ENCODE results near the gene LANCL3. TPM values are rescaled to one million over a fixed set of nuclear protein-coding genes. Genes with fewer than 3 reads are reported as not detected.

The LANCL3 gene
- total RNA-seq, 1 donor: 0.18 TPM

DNA sequence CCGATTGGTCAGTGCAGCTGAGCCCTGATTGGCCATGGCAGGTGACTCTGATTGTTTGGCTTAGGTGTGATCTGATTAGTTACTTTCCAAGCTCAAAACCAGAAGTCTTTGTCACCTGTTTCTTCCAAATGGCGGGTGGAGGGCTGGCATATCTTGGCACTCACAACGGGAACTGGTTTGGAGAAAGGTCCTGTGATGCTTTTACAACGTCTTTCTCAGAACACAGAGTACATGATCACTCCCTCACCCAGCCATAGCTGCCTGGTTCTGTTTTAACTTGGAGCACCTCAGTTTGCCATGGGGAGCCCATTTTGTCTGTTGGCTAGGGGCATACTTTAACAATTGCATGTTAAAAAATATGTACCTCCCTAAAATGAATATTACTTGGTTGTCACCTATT, 101.1 kb downstream of the LANCL3 start:
- no peak overlapping the region for H3K4me3 ChIP-seq (ENCODE audit: low read depth, low read length)
- TF ChIP-seq, protein P1, sequence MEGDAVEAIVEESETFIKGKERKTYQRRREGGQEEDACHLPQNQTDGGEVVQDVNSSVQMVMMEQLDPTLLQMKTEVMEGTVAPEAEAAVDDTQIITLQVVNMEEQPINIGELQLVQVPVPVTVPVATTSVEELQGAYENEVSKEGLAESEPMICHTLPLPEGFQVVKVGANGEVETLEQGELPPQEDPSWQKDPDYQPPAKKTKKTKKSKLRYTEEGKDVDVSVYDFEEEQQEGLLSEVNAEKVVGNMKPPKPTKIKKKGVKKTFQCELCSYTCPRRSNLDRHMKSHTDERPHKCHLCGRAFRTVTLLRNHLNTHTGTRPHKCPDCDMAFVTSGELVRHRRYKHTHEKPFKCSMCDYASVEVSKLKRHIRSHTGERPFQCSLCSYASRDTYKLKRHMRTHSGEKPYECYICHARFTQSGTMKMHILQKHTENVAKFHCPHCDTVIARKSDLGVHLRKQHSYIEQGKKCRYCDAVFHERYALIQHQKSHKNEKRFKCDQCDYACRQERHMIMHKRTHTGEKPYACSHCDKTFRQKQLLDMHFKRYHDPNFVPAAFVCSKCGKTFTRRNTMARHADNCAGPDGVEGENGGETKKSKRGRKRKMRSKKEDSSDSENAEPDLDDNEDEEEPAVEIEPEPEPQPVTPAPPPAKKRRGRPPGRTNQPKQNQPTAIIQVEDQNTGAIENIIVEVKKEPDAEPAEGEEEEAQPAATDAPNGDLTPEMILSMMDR (IDR thresholded peaks at IDR 0.05; ENCODE audit: insufficient read depth, low read length): no peak
- DNase-seq (ENCODE audit: low read depth): no peak

DNA sequence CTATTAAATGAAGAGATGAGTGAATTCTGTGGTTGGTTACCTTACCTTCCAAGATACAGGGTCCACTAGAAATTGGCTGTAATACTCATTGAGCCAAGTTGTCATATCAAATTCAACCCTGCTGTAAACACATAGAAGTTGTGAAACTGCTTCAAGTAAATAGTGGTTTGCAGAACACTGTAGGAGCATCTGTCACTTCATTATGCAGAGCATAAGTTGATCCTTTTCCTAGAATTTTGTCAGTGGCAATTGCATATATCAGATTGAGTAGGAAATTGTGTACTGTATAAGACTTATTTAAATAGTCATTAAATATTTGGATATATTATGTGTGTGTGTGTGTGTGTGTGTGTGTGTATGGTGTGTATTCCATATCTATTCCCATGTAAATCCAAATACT, 105.3 kb downstream of the LANCL3 start:
- no peak overlapping the region for H3K4me3 ChIP-seq (ENCODE audit: low read depth, low read length)
- no peak for DNase-seq (ENCODE audit: low read depth)
- TF ChIP-seq, protein P1 (IDR thresholded peaks at IDR 0.05; ENCODE audit: insufficient read depth, low read length): no peak

DNA sequence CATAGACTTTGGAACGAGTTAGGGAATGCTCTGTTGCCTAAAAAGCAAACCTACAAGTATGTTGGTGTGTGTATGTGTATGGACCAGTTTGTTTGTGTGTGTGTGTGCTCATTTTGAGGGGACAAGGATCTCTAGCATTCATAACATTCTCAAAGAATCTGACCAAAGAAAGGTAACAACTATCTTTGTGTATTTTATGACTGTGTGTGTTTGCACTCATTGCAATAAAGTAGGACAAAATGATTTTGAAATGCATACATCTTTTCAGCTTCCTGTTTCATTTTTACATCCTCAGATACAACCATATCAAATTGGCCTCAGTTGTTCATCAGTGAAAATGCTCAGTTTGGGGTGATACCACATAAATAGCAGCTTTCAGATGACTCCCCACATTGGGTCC, 105.8 kb downstream of the LANCL3 start:
- H3K4me3 ChIP-seq (ENCODE audit: low read depth, low read length): no peak overlapping the region
- TF ChIP-seq, protein P1 (IDR thresholded peaks at IDR 0.05; ENCODE audit: insufficient read depth, low read length): no peak
- DNase-seq (ENCODE audit: low read depth): no peak

DNA sequence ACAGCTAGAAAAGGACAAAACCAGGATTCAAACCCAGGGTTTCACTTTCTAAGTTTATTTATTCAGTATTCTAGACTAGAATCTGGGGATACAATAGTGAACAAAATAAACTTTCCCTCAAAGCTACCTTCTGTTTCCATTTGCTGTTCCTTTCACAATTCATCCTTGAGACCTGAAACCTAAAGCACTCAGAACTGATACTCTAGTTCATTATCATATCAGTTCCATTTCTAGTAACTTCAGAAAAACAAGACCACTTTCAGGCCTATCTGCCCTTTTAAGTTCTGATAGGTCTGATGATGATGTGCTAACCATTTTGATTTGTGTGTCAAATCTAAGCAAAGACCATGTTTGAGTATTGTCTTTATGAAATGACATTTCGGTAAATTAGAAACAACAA, 106.3 kb downstream of the LANCL3 start:
- TF ChIP-seq, protein P1 (IDR thresholded peaks at IDR 0.05; ENCODE audit: insufficient read depth, low read length): no peak
- DNase-seq (ENCODE audit: low read depth): no peak
- H3K4me3 ChIP-seq (ENCODE audit: low read depth, low read length): no peak overlapping the region

DNA sequence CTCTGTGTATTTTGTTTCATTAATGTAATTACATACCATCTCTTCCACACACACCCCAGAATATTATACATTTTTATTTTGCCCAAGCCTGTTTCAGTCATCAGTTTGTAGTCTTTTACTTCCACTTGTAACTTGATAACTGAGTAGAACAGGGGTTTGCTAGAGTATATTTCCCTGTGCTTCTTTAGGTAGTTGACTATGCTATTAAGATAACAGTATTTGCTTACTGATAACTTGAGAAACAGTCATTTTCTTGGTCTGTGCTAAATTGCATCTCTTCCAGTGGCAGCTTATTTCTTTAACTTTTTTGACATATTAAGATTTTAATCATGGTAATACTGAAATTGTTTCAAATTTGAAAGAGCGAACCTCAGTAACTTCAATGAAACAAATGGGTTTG, 107.1 kb downstream of the LANCL3 start:
- no peak for DNase-seq (ENCODE audit: low read depth)
- TF ChIP-seq, protein P1 (IDR thresholded peaks at IDR 0.05; ENCODE audit: insufficient read depth, low read length): no peak

DNA sequence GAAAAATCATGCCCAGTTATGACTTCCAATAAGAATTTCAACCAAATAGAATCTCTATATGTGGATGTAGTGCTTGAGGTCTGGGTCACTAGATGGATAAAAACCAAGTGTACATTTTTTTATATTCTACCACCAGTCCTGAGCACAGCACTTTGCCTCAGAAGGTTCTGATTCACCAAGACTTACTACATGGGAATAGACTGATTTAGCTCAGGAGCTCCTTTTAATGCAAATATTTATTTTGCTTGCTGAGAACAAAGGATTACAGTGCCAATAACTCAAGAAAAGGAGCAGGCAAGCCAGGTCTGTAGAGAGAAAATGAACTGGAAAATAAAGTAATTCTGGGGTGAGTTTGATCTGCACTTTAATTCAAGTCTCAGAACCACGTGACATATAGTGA, 107.8 kb downstream of the LANCL3 start:
- H3K4me3 ChIP-seq (ENCODE audit: low read depth, low read length): no peak overlapping the region
- DNase-seq (ENCODE audit: low read depth): no peak
- TF ChIP-seq, protein P1 (IDR thresholded peaks at IDR 0.05; ENCODE audit: insufficient read depth, low read length): no peak

More for the DNA sequence above, 107.1 kb downstream of the LANCL3 start:
- no peak overlapping the region for H3K4me3 ChIP-seq (ENCODE audit: low read depth, low read length)

DNA sequence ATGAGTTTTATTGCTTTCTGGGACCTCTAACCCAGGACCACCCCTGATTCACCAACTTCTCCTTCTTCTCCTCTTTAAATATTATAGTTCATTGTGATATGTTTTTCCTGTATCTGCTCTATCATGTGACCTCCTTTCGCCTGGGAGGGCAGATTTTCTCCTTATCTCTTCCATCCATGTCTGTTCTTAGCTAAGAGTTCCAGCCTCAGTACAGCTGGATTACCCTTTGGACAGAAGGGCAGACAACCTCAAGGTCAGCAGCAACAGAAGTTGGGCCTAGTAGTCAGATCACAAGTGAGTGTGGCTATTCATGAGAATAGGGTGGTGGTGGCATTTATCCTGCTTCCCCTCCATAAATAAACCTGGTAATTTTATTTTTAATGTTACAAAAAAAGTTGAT, 108.4 kb downstream of the LANCL3 start:
- DNase-seq (ENCODE audit: low read depth): no peak
- no peak overlapping the region for H3K4me3 ChIP-seq (ENCODE audit: low read depth, low read length)

More for the DNA sequence above, 108.4 kb downstream of the LANCL3 start:
- TF ChIP-seq, protein P1 (IDR thresholded peaks at IDR 0.05; ENCODE audit: insufficient read depth, low read length): no peak

All from fibroblast of the aortic adventitia (primary cell).